GM23338 (cell line): ENCODE data around the gene ANKMY2. TPM values are rescaled to one million over a fixed set of nuclear protein-coding genes. Genes with fewer than 3 reads are reported as not detected.

ENCODE experiments used
- ATAC-seq: fragments of 200-7000 bp; cut with Tn5 transposase; 3 replicates; pipeline ENCODE4 v1.9.1; 2020
- DNase-seq: peaks from one replicate; pipeline ENCODE4 v3.0.0-alpha.2; 2015; ENCODE audit warnings: low spot score
- H2AFZ ChIP-seq: fragments of 200-600 bp; sonication (generic); 2 replicates; pipeline ENCODE4 v1.8.0; 2016; ENCODE audit warnings: antibody characterized with exemption, mild to moderate bottlenecking, moderate library complexity
- H3F3A ChIP-seq: fragments of 200-600 bp; sonication (generic); replicated peaks from 2 replicates; pipeline ENCODE4 v1.8.0; 2017; ENCODE audit warnings: antibody characterized with exemption, mixed run types, low read depth
- H3K27ac ChIP-seq: fragments of 200-600 bp; sonication (generic); 2 replicates; pipeline ENCODE4 v1.6.1; 2016; ENCODE audit warnings: low read depth
- H3K27me3 ChIP-seq: fragments of 200-600 bp; sonication (generic); 2 replicates; pipeline ENCODE4 v1.8.0; 2016; ENCODE audit warnings: mild to moderate bottlenecking, mixed run types, moderate library complexity; ENCODE audit not compliant: insufficient read depth
- H3K36me3 ChIP-seq: fragments of 200-600 bp; sonication (generic); 2 replicates; pipeline ENCODE4 v1.8.0; 2016; ENCODE audit warnings: mild to moderate bottlenecking; ENCODE audit not compliant: insufficient read depth
- H3K4me1 ChIP-seq: fragments of 200-600 bp; sonication (generic); 2 replicates; pipeline ENCODE4 v1.8.0; 2016; ENCODE audit warnings: mild to moderate bottlenecking, moderate library complexity; ENCODE audit not compliant: insufficient read depth
- H3K4me2 ChIP-seq: fragments of 200-600 bp; sonication (generic); 2 replicates; pipeline ENCODE4 v1.7.1; 2017; ENCODE audit warnings: mixed run types
- H3K4me3 ChIP-seq: fragments of 200-600 bp; sonication (generic); 2 replicates; pipeline ENCODE4 v1.6.1; 2016; ENCODE audit warnings: mixed run types
- H3K79me2 ChIP-seq: fragments of 200-600 bp; sonication (generic); replicated peaks from 2 replicates; pipeline ENCODE4 v1.8.0; 2017; ENCODE audit warnings: mild to moderate bottlenecking; ENCODE audit not compliant: insufficient read depth
- H3K9me2 ChIP-seq: fragments of 200-600 bp; sonication (generic); 2 replicates; pipeline ENCODE4 v1.8.0; 2017; ENCODE audit not compliant: insufficient read depth
- H4K20me1 ChIP-seq: fragments of 200-600 bp; sonication (generic); replicated peaks from 2 replicates; pipeline ENCODE4 v1.8.0; 2017; ENCODE audit warnings: mild to moderate bottlenecking; ENCODE audit not compliant: insufficient read depth
- H3K27ac Mint-ChIP-seq: 2 replicates; pipeline ENCODE4 v1.8.0; 2020; ENCODE audit warnings: inconsistent platforms, mild to moderate bottlenecking, moderate library complexity, mixed read lengths
- H3K27me3 Mint-ChIP-seq: 3 replicates; pipeline ENCODE4 v1.8.0; 2022; ENCODE audit warnings: low read depth, mild to moderate bottlenecking, moderate library complexity, mixed read lengths, inconsistent platforms; ENCODE audit not compliant: insufficient read depth, poor library complexity
- H3K36me3 Mint-ChIP-seq: 3 replicates; pipeline ENCODE4 v1.8.0; 2021; ENCODE audit warnings: low read depth, mild to moderate bottlenecking, inconsistent platforms, moderate library complexity, mixed read lengths
- H3K4me1 Mint-ChIP-seq: 3 replicates; pipeline ENCODE4 v1.8.0; 2020; ENCODE audit warnings: mild to moderate bottlenecking, inconsistent platforms, mixed read lengths
- H3K4me3 Mint-ChIP-seq: 3 replicates; pipeline ENCODE4 v1.8.0; 2021; ENCODE audit warnings: moderate library complexity, mild to moderate bottlenecking, inconsistent platforms, mixed read lengths
- H3K9me3 Mint-ChIP-seq: 3 replicates; pipeline ENCODE4 v1.8.0; 2020; ENCODE audit warnings: moderate library complexity, mild to moderate bottlenecking, inconsistent platforms, mixed read lengths
- CREB1 ChIP-seq: fragments of 250-450 bp; sonication (Bioruptor Pico); IDR thresholded peaks from 2 replicates; pipeline ENCODE4 v1.5.0; 2020; ENCODE audit warnings: low read depth, mild to moderate bottlenecking, moderate library complexity
- CTCF ChIP-seq, 2 experiments: fragments of 200-600 bp in 1 of 2; sonication (generic) in 1 of 2; conservative IDR thresholded peaks; 2 replicates each; pipeline versions ENCODE4 v1.5.1 to v1.6.1; 2016 to 2017; ENCODE audit warnings: antibody characterized with exemption in 2 of 2, low read depth in 2 of 2, mild to moderate bottlenecking in 2 of 2, moderate library complexity in 1 of 2
- ETS1 ChIP-seq: IDR thresholded peaks from 2 replicates; pipeline ENCODE4 v1.6.1; 2016; ENCODE audit warnings: antibody characterized with exemption
- EZH2 ChIP-seq: fragments of 200-600 bp; sonication (generic); IDR thresholded peaks from one replicate; pipeline ENCODE4 v1.8.0; 2017; ENCODE audit warnings: antibody characterized with exemption, mild to moderate bottlenecking, low read depth; ENCODE audit not compliant: unreplicated experiment
- EZH2phosphoT487 ChIP-seq: fragments of 200-600 bp; sonication (generic); IDR thresholded peaks from one replicate; pipeline ENCODE4 v1.8.1; 2018; ENCODE audit warnings: antibody characterized with exemption; ENCODE audit not compliant: unreplicated experiment
- JUNB ChIP-seq: IDR thresholded peaks from one replicate; pipeline ENCODE4 v1.6.1; 2016; ENCODE audit warnings: antibody characterized with exemption; ENCODE audit not compliant: unreplicated experiment
- NANOG ChIP-seq: IDR thresholded peaks from 2 replicates; pipeline ENCODE4 v1.6.1; 2016; ENCODE audit warnings: antibody characterized with exemption, borderline replicate concordance
- POLR2AphosphoS5 ChIP-seq: IDR thresholded peaks from 2 replicates; pipeline ENCODE4 v1.6.1; 2016; ENCODE audit warnings: antibody characterized with exemption, low read depth
- REST ChIP-seq: IDR thresholded peaks from one replicate; pipeline ENCODE4 v1.6.1; 2018; ENCODE audit warnings: antibody characterized with exemption; ENCODE audit not compliant: unreplicated experiment
- STAT1 ChIP-seq: IDR thresholded peaks from one replicate; pipeline ENCODE4 v1.6.1; 2016; ENCODE audit warnings: antibody characterized with exemption; ENCODE audit not compliant: unreplicated experiment
- ZNF114 ChIP-seq: fragments of 250-450 bp; sonication (Bioruptor Pico); IDR thresholded peaks from 2 replicates; pipeline ENCODE4 v1.5.0; 2020; ENCODE audit warnings: mild to moderate bottlenecking, moderate library complexity
- ZNF331 ChIP-seq: fragments of 250-450 bp; sonication (Bioruptor Pico); IDR thresholded peaks from 2 replicates; pipeline ENCODE4 v1.5.0; 2020; ENCODE audit warnings: low read depth, mild to moderate bottlenecking, moderate library complexity
- polyA plus RNA-seq: library from polyadenylated mRNA; unstranded; fragments of >200 nt; fragmentation: Nextera tagmentation; extraction: Ambion mirVana; gene quantifications from 2 replicates; pipeline ENCODE4 v1.2.1, GENCODE V29; 2016
- total RNA-seq: library from RNA; depleted of rRNA; stranded (reverse); fragments of >200 nt; shearing (Covaris generic); gene quantifications from 2 replicates; pipeline ENCODE4 v1.2.3, GENCODE V29; 2014

Gene ANKMY2
- total and polyA plus RNA-seq, 2 experiments from 2014 or later = 4.4 to 9.5 TPM

- no peak for TF ChIP-seq JUNB
- no peak for TF ChIP-seq REST
- no peak for TF ChIP-seq ZNF331
- no peak for TF ChIP-seq ZNF114 (CRISPR knock-in tag)
- TF ChIP-seq ETS1 = no peak
- TF ChIP-seq CREB1 = no peak
These were observed 61.7 kb downstream of the ANKMY2 start (continued) for GRCh38 chr7:16583834-16584233.

GRCh38 chr7:16581286-16581685 is 64.3 kb downstream of the ANKMY2 start:
- ATAC-seq = no peak
- H3K4me1 Mint-ChIP-seq = peaks cover 4% of the 10 kb centered on the region
- no peak overlapping the region for H3K27ac ChIP-seq
- no peaks in the 10 kb centered on the region for H3K9me2 ChIP-seq
- no peaks in the 10 kb centered on the region for H3K27me3 ChIP-seq
- no peak overlapping the region for H3K4me2 ChIP-seq
- H2AFZ ChIP-seq = no peak overlapping the region
- no peaks in the 10 kb centered on the region for H3K36me3 ChIP-seq
- no peaks in the 10 kb centered on the region; the same call in 2 of the 3 replicates for H3K36me3 Mint-ChIP-seq
- no peak overlapping the region for H3K27ac Mint-ChIP-seq
- peaks cover 2% of the 10 kb centered on the region for H3K27me3 Mint-ChIP-seq
- no peak overlapping the region for H3K4me3 ChIP-seq
- H3K4me3 Mint-ChIP-seq = no peak overlapping the region
- no peak for DNase-seq
- no peaks in the 10 kb centered on the region for H3K4me1 ChIP-seq
- no peaks in the 10 kb centered on the region for H3F3A ChIP-seq
- H4K20me1 ChIP-seq = no peaks in the 10 kb centered on the region
- H3K79me2 ChIP-seq = no peaks in the 10 kb centered on the region
- no peaks in the 10 kb centered on the region; the same call in 2 of the 3 replicates for H3K9me3 Mint-ChIP-seq
- TF ChIP-seq EZH2 = no peak
- TF ChIP-seq EZH2phosphoT487 = no peak
- no peak for TF ChIP-seq NANOG
- no peak for TF ChIP-seq CTCF (conservative IDR thresholded peaks at IDR 0.05; ENCODE audit: low read depth in 2 of 2)
- no peak for TF ChIP-seq ZNF114 (CRISPR knock-in tag)
- TF ChIP-seq REST = no peak
- no peak for TF ChIP-seq ETS1
- TF ChIP-seq POLR2AphosphoS5 = no peak
- TF ChIP-seq STAT1 = no peak
- TF ChIP-seq JUNB = no peak
- no peak for TF ChIP-seq CREB1
